ENCODE results near the gene TRMT11.

- no peak for TF ChIP-seq POLR2AphosphoS5 (IDR thresholded peaks at IDR 0.05; ENCODE audit: low read depth, low read length)
- TF ChIP-seq TAF1 (IDR thresholded peaks at IDR 0.05; ENCODE audit: low read depth, low read length): no peak
- TF ChIP-seq POLR2A (IDR thresholded peaks at IDR 0.05; ENCODE audit: low read depth, low read length): no peak
- TF ChIP-seq PAX5 (IDR thresholded peaks at IDR 0.05; ENCODE audit: insufficient read depth, low read length, severe bottlenecking): no peak
- TF ChIP-seq SPI1 (IDR thresholded peaks at IDR 0.05; ENCODE audit: low read depth, low read length): no peak
Measured at GRCh38 chr6:125947615-125948014, 38.7 kb upstream of the TRMT11 start.

Data from GM12891 (cell line).